ENCODE data around the gene ZC3H12A.

DNA sequence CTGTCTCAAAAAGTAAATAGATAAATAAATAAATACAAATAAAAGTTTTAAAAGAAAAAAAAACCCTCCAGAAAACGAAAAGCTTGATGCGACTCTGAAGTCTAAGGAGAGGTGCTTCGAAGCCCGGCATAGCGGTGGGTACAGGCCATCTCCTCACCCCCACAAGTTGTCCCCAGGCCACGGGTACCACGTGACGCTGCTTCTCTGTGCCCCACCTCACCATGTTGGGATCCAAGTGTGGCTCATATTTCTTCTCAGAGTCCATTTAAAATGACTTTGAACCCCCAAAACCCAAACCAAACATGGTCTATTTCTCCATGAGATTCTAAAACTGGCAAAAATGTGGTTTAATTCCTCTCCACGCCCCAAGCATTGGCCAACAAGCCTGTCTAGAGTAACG lies 32.9 kb upstream of the ZC3H12A start:
- TF ChIP-seq, protein P1, sequence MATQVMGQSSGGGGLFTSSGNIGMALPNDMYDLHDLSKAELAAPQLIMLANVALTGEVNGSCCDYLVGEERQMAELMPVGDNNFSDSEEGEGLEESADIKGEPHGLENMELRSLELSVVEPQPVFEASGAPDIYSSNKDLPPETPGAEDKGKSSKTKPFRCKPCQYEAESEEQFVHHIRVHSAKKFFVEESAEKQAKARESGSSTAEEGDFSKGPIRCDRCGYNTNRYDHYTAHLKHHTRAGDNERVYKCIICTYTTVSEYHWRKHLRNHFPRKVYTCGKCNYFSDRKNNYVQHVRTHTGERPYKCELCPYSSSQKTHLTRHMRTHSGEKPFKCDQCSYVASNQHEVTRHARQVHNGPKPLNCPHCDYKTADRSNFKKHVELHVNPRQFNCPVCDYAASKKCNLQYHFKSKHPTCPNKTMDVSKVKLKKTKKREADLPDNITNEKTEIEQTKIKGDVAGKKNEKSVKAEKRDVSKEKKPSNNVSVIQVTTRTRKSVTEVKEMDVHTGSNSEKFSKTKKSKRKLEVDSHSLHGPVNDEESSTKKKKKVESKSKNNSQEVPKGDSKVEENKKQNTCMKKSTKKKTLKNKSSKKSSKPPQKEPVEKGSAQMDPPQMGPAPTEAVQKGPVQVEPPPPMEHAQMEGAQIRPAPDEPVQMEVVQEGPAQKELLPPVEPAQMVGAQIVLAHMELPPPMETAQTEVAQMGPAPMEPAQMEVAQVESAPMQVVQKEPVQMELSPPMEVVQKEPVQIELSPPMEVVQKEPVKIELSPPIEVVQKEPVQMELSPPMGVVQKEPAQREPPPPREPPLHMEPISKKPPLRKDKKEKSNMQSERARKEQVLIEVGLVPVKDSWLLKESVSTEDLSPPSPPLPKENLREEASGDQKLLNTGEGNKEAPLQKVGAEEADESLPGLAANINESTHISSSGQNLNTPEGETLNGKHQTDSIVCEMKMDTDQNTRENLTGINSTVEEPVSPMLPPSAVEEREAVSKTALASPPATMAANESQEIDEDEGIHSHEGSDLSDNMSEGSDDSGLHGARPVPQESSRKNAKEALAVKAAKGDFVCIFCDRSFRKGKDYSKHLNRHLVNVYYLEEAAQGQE (IDR thresholded peaks at IDR 0.05; ENCODE audit: unreplicated experiment) = no peak
- TF ChIP-seq CTCF (conservative IDR thresholded peaks at IDR 0.05; ENCODE audit: low read depth in 2 of 2) (no peak), EZH2 (IDR thresholded peaks at IDR 0.05; ENCODE audit: low read depth, unreplicated experiment) (no peak), POLR2AphosphoS5 (IDR thresholded peaks at IDR 0.05; ENCODE audit: low read depth) (no peak), ZNF114 (CRISPR knock-in tag; IDR thresholded peaks at IDR 0.05) (no peak), ZNF331 (CRISPR knock-in tag; IDR thresholded peaks at IDR 0.05; ENCODE audit: low read depth) (no peak), CREB1 (CRISPR knock-in tag; IDR thresholded peaks at IDR 0.05; ENCODE audit: low read depth) (no peak), EZH2phosphoT487 (IDR thresholded peaks at IDR 0.05; ENCODE audit: unreplicated experiment) (no peak), STAT1 (IDR thresholded peaks at IDR 0.05; ENCODE audit: unreplicated experiment) (no peak), JUNB (IDR thresholded peaks at IDR 0.05; ENCODE audit: unreplicated experiment) (no peak), NANOG (IDR thresholded peaks at IDR 0.05; ENCODE audit: borderline replicate concordance) (no peak), ETS1 (IDR thresholded peaks at IDR 0.05) (no peak), ZNF462 (CRISPR knock-in tag; IDR thresholded peaks at IDR 0.05) (no peak)

All from GM23338 (cell line).